WTC11 (cell line): ENCODE measurements around the gene MDFIC.

ENCODE experiments used
- FOXK1 ChIP-seq: sonication (generic); formaldehyde crosslinking; IDR thresholded peaks from 2 replicates; pipeline ENCODE4 v1.8.0; 2022; ENCODE audit warnings: mild to moderate bottlenecking, moderate library complexity, missing genetic modification reagents
- NR2C2 ChIP-seq: sonication (generic); formaldehyde crosslinking; IDR thresholded peaks from 2 replicates; pipeline ENCODE4 v1.8.0; 2022; ENCODE audit warnings: mild to moderate bottlenecking, missing genetic modification reagents
- NR3C1 ChIP-seq: sonication (generic); formaldehyde crosslinking; conservative IDR thresholded peaks from 2 replicates; pipeline ENCODE4 v1.8.1; 2023; ENCODE audit warnings: low read depth, mild to moderate bottlenecking, missing genetic modification reagents
- ZBTB21 ChIP-seq: sonication (generic); formaldehyde crosslinking; IDR thresholded peaks from 2 replicates; pipeline ENCODE4 v1.8.1; 2023; ENCODE audit warnings: mild to moderate bottlenecking, missing genetic modification reagents, borderline replicate concordance
- ZNF317 ChIP-seq: sonication (generic); formaldehyde crosslinking; IDR thresholded peaks from 2 replicates; pipeline ENCODE4 v1.8.1; 2023; ENCODE audit warnings: low read depth, mild to moderate bottlenecking, moderate library complexity, missing genetic modification reagents, borderline replicate concordance
- TF ChIP-seq, protein P1 (sequence below): fragments of 200-600 bp; IDR thresholded peaks from 2 replicates; pipeline ENCODE4 v1.8.0; 2022; ENCODE audit warnings: antibody characterized with exemption
- TF ChIP-seq, protein P2 (sequence below): fragments of 250-450 bp; sonication (Bioruptor Pico); IDR thresholded peaks from 2 replicates; pipeline ENCODE4 v1.9.0; 2021; ENCODE audit warnings: mild to moderate bottlenecking
- TF ChIP-seq, protein P3 (sequence below): sonication (generic); formaldehyde crosslinking; IDR thresholded peaks from 2 replicates; pipeline ENCODE4 v1.8.0; 2022; ENCODE audit warnings: mild to moderate bottlenecking, missing genetic modification reagents
- TF ChIP-seq, protein P4 (sequence below): sonication (generic); formaldehyde crosslinking; IDR thresholded peaks from 2 replicates; pipeline ENCODE4 v1.8.0; 2022; ENCODE audit warnings: missing genetic modification reagents
- TF ChIP-seq, protein P5 (sequence below): sonication (generic); formaldehyde crosslinking; IDR thresholded peaks from 2 replicates; pipeline ENCODE4 v1.8.1; 2022; ENCODE audit warnings: mild to moderate bottlenecking, moderate library complexity, missing genetic modification reagents
- TF ChIP-seq, protein P6 (sequence below): sonication (generic); formaldehyde crosslinking; IDR thresholded peaks from 2 replicates; pipeline ENCODE4 v1.8.1; 2023; ENCODE audit warnings: mild to moderate bottlenecking, missing genetic modification reagents, borderline replicate concordance

DNA sequence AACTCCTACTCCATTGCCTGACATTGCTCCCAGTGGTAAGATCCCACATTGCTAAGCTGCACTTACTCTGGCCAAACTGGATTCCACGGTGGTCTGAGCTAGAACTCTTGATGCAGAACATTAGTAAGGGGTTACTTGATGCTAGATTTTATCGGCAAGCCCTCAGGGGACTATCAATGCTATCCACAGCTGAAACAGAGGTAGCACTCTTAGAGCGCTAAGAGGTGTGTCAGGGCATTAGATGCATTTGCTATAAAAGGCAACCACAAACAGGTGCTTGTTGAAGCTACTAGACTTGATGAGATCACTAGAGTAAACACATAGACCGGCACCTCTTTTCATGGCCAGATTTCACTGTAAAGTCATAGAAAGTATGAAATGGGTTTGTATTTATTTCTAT, 116.3 kb downstream of the MDFIC start:
- TF ChIP-seq NR2C2 (CRISPR knock-in tag): no peak
- TF ChIP-seq, protein P1, sequence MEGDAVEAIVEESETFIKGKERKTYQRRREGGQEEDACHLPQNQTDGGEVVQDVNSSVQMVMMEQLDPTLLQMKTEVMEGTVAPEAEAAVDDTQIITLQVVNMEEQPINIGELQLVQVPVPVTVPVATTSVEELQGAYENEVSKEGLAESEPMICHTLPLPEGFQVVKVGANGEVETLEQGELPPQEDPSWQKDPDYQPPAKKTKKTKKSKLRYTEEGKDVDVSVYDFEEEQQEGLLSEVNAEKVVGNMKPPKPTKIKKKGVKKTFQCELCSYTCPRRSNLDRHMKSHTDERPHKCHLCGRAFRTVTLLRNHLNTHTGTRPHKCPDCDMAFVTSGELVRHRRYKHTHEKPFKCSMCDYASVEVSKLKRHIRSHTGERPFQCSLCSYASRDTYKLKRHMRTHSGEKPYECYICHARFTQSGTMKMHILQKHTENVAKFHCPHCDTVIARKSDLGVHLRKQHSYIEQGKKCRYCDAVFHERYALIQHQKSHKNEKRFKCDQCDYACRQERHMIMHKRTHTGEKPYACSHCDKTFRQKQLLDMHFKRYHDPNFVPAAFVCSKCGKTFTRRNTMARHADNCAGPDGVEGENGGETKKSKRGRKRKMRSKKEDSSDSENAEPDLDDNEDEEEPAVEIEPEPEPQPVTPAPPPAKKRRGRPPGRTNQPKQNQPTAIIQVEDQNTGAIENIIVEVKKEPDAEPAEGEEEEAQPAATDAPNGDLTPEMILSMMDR: no peak
- TF ChIP-seq, protein P2, sequence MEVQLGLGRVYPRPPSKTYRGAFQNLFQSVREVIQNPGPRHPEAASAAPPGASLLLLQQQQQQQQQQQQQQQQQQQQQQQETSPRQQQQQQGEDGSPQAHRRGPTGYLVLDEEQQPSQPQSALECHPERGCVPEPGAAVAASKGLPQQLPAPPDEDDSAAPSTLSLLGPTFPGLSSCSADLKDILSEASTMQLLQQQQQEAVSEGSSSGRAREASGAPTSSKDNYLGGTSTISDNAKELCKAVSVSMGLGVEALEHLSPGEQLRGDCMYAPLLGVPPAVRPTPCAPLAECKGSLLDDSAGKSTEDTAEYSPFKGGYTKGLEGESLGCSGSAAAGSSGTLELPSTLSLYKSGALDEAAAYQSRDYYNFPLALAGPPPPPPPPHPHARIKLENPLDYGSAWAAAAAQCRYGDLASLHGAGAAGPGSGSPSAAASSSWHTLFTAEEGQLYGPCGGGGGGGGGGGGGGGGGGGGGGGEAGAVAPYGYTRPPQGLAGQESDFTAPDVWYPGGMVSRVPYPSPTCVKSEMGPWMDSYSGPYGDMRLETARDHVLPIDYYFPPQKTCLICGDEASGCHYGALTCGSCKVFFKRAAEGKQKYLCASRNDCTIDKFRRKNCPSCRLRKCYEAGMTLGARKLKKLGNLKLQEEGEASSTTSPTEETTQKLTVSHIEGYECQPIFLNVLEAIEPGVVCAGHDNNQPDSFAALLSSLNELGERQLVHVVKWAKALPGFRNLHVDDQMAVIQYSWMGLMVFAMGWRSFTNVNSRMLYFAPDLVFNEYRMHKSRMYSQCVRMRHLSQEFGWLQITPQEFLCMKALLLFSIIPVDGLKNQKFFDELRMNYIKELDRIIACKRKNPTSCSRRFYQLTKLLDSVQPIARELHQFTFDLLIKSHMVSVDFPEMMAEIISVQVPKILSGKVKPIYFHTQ (CRISPR knock-in tag): no peak
- TF ChIP-seq ZNF317 (CRISPR knock-in tag): no peak
- TF ChIP-seq ZBTB21 (CRISPR knock-in tag): no peak
- no peak for TF ChIP-seq FOXK1 (CRISPR knock-in tag)
- TF ChIP-seq, protein P3, sequence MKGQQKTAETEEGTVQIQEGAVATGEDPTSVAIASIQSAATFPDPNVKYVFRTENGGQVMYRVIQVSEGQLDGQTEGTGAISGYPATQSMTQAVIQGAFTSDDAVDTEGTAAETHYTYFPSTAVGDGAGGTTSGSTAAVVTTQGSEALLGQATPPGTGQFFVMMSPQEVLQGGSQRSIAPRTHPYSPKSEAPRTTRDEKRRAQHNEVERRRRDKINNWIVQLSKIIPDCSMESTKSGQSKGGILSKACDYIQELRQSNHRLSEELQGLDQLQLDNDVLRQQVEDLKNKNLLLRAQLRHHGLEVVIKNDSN (CRISPR knock-in tag): no peak
- TF ChIP-seq, protein P4, sequence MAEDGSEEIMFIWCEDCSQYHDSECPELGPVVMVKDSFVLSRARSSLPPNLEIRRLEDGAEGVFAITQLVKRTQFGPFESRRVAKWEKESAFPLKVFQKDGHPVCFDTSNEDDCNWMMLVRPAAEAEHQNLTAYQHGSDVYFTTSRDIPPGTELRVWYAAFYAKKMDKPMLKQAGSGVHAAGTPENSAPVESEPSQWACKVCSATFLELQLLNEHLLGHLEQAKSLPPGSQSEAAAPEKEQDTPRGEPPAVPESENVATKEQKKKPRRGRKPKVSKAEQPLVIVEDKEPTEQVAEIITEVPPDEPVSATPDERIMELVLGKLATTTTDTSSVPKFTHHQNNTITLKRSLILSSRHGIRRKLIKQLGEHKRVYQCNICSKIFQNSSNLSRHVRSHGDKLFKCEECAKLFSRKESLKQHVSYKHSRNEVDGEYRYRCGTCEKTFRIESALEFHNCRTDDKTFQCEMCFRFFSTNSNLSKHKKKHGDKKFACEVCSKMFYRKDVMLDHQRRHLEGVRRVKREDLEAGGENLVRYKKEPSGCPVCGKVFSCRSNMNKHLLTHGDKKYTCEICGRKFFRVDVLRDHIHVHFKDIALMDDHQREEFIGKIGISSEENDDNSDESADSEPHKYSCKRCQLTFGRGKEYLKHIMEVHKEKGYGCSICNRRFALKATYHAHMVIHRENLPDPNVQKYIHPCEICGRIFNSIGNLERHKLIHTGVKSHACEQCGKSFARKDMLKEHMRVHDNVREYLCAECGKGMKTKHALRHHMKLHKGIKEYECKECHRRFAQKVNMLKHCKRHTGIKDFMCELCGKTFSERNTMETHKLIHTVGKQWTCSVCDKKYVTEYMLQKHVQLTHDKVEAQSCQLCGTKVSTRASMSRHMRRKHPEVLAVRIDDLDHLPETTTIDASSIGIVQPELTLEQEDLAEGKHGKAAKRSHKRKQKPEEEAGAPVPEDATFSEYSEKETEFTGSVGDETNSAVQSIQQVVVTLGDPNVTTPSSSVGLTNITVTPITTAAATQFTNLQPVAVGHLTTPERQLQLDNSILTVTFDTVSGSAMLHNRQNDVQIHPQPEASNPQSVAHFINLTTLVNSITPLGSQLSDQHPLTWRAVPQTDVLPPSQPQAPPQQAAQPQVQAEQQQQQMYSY (CRISPR knock-in tag): no peak
- TF ChIP-seq, protein P5, sequence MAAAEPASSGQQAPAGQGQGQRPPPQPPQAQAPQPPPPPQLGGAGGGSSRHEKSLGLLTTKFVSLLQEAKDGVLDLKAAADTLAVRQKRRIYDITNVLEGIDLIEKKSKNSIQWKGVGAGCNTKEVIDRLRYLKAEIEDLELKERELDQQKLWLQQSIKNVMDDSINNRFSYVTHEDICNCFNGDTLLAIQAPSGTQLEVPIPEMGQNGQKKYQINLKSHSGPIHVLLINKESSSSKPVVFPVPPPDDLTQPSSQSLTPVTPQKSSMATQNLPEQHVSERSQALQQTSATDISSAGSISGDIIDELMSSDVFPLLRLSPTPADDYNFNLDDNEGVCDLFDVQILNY: no peak
- no peak for TF ChIP-seq NR3C1
- TF ChIP-seq, protein P6, sequence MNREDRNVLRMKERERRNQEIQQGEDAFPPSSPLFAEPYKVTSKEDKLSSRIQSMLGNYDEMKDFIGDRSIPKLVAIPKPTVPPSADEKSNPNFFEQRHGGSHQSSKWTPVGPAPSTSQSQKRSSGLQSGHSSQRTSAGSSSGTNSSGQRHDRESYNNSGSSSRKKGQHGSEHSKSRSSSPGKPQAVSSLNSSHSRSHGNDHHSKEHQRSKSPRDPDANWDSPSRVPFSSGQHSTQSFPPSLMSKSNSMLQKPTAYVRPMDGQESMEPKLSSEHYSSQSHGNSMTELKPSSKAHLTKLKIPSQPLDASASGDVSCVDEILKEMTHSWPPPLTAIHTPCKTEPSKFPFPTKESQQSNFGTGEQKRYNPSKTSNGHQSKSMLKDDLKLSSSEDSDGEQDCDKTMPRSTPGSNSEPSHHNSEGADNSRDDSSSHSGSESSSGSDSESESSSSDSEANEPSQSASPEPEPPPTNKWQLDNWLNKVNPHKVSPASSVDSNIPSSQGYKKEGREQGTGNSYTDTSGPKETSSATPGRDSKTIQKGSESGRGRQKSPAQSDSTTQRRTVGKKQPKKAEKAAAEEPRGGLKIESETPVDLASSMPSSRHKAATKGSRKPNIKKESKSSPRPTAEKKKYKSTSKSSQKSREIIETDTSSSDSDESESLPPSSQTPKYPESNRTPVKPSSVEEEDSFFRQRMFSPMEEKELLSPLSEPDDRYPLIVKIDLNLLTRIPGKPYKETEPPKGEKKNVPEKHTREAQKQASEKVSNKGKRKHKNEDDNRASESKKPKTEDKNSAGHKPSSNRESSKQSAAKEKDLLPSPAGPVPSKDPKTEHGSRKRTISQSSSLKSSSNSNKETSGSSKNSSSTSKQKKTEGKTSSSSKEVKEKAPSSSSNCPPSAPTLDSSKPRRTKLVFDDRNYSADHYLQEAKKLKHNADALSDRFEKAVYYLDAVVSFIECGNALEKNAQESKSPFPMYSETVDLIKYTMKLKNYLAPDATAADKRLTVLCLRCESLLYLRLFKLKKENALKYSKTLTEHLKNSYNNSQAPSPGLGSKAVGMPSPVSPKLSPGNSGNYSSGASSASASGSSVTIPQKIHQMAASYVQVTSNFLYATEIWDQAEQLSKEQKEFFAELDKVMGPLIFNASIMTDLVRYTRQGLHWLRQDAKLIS: no peak
